Mucosa of stomach (tissue), 1 donor: ENCODE results near the gene DCLRE1C.
A peak's percentile ranks its signal among the peaks of the same experiment; 100 is the strongest.

ENCODE experiments used
- H3K27me3 ChIP-seq: one replicate; pipeline ENCODE4 v1.7.0; 2013; ENCODE audit warnings: mild to moderate bottlenecking, low read length; ENCODE audit not compliant: control insufficient read depth, insufficient read depth
- H3K36me3 ChIP-seq: one replicate; pipeline ENCODE4 v1.7.0; 2013; ENCODE audit warnings: low read length; ENCODE audit not compliant: control insufficient read depth, insufficient read depth
- H3K4me1 ChIP-seq: one replicate; pipeline ENCODE4 v1.7.0; 2013; ENCODE audit warnings: mild to moderate bottlenecking, low read length; ENCODE audit not compliant: control insufficient read depth, insufficient read depth
- H3K4me3 ChIP-seq: one replicate; pipeline ENCODE4 v1.7.0; 2013; ENCODE audit warnings: low read length
- H3K9ac ChIP-seq: one replicate; pipeline ENCODE4 v1.7.0; 2013; ENCODE audit warnings: mild to moderate bottlenecking, low read length, moderate library complexity
- H3K9me3 ChIP-seq: one replicate; pipeline ENCODE4 v1.7.0; 2013; ENCODE audit warnings: mild to moderate bottlenecking, low read length, moderate library complexity; ENCODE audit not compliant: control insufficient read depth
- donor health status: Pancreatic carcinoma.

The DCLRE1C gene

DNA sequence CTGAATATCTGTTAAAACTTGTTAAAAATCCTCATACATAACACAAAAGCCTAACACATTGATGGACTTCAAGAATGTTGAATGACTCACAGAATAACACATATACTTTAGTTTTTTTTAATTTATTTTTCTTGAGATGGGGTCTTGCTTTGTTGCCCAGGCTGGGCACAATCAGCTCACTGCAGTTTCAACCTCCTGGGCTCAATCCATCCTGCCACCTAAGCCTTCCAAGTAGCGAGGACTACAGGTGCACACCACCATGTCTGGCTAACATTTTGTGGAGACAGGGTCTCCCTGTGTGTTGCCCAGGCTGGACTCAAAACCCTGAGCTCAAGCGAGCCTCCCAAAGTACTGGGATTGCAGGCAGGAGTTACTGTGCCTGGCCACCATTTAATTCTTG is 47.1 kb downstream of the DCLRE1C start:
- Histone ChIP-seq H3K9me3 (no peaks in the 10 kb centered on the region), H3K27me3 (no peaks in the 10 kb centered on the region), H3K4me1 (no peaks in the 10 kb centered on the region), H3K9ac (no peak overlapping the region), H3K36me3 (peaks cover 7% of the 10 kb centered on the region), H3K4me3 (no peak overlapping the region)

DNA sequence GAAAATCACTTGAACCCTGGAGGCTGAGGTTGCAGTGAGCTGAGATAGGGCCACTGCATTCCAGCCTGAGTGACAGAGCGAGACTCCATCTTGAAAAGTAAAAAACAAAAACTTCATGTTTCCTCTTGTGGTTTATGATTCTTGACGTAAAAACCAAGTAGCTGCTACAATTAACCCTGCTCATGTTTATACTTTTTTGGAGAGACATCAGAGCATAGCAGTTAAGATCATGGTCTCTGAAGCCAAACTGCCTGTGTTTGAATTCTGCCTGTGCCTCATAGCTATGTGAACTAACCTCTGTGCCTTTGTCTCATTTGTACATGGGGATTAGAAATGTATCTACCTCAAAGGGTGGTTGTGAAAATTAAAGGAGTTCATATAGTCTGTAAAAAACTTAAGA is 48.0 kb downstream of the DCLRE1C start:
- H3K4me3 ChIP-seq = no peak overlapping the region
- no peak overlapping the region for H3K9ac ChIP-seq
- H3K9me3 ChIP-seq = no peaks in the 10 kb centered on the region
- no peaks in the 10 kb centered on the region for H3K27me3 ChIP-seq
- peaks cover 7% of the 10 kb centered on the region for H3K36me3 ChIP-seq
- no peaks in the 10 kb centered on the region for H3K4me1 ChIP-seq

DNA sequence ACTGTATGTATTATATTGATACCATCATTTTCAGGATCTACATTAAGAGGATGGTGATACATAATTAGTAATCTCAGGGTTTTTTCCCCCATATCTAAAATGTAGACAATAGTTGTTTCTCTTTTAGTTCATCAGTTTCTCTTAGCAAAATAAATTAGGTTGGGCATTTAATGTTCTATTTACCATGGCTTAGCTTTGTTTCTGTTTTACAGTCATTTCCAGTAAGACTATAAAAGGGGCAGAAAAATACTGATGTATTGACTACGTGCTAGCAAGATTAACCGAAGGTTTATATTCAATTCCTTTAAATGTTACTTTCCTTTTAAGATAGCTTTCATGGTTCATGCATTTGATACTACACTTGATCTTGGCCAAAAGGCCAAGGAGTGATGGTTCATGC is 49.0 kb downstream of the DCLRE1C start:
- Histone ChIP-seq H3K4me1 (no peaks in the 10 kb centered on the region), H3K9me3 (no peaks in the 10 kb centered on the region), H3K4me3 (no peak overlapping the region), H3K27me3 (no peaks in the 10 kb centered on the region), H3K36me3 (peaks cover 7% of the 10 kb centered on the region), H3K9ac (no peak overlapping the region)

DNA sequence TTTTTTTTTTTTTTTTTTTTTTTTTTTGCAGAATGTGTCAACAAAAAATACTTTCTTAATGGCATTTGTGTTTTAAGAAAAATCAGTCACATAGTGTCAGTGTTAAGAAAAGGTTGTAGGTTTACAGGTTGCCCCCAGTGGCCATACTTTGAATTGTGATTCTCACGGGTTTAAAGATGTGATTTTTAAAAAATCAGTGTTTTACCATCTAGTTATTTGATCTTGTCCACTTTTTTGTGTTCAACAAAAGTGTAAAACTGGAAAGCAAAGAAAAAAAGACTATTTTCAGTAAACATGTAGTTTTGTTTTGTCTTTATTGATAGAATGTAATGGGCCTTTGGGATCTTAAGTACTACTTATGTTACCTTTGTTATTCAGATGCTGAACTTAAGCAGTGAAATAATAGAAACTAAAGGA is 49.6 kb downstream of the DCLRE1C start:
- Histone ChIP-seq H3K9me3 (no peaks in the 10 kb centered on the region), H3K9ac (no peak overlapping the region), H3K36me3 (peaks cover 7% of the 10 kb centered on the region), H3K4me1 (no peaks in the 10 kb centered on the region), H3K27me3 (no peaks in the 10 kb centered on the region), H3K4me3 (no peak overlapping the region)

DNA sequence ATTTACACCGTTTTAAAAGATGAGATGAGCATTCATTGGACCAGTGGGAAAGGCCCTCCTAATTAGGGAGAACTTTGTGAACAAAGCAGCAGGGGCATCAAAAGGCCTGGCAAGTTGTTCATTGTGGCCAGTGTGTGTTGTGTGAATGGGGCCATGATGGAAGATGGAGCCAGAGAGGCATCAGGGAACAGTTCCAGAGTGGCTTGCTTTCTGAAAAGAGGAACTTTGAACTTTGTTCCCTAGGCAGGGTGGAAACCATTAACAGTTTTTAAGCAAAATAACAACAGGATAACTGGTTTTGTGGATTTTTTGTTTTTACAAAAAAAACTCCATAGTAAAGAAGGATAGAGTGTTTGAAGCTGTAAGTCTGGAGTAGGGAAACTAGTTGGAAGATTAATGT is 62.7 kb downstream of the DCLRE1C start:
- H3K4me3 ChIP-seq = no peak overlapping the region
- no peaks in the 10 kb centered on the region for H3K9me3 ChIP-seq
- H3K27me3 ChIP-seq = no peaks in the 10 kb centered on the region
- no peaks in the 10 kb centered on the region for H3K36me3 ChIP-seq
- H3K4me1 ChIP-seq = no peaks in the 10 kb centered on the region
- no peak overlapping the region for H3K9ac ChIP-seq

DNA sequence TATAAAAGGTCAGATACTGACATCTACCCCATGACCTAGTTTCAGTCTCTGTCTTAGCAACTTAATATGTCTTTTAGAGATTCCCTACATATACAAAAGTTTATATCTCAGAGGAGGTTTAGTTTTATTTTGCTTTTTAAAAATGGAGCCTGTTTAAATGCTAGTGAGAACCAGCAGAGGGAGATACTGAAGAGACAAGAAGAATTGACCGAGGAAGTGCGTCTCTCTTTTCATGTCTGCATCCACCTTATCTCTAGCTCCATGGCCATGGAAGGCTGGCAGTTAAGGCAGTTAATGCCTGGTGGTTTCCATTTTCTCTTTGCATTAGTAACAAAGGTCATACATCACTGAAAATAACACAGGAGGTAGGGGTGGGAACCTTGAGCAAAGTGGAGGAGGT is 64.6 kb downstream of the DCLRE1C start:
- Histone ChIP-seq H3K27me3 (no peaks in the 10 kb centered on the region), H3K36me3 (no peaks in the 10 kb centered on the region), H3K4me3 (no peak overlapping the region), H3K9ac (no peak overlapping the region), H3K9me3 (no peaks in the 10 kb centered on the region), H3K4me1 (no peaks in the 10 kb centered on the region)

DNA sequence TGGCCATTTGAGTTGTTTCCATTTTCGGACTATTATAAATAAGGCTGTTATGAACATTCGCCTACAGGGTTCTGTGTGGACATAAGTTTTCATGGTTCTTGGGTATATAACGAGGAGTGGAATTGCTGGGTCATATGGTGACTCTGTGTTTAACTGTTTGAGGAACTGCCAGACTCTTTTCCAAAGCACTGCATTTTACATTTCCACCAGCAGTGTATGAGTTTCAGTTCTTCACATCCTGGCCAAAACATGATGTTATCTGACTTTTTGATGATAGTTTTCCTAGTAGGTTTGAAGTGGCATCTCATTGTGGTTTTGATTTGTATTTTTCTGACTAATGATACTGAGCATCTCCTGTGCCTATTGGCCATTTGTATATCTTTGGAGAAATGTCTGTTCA is 69.8 kb downstream of the DCLRE1C start:
- Histone ChIP-seq H3K36me3 (no peaks in the 10 kb centered on the region), H3K9me3 (no peaks in the 10 kb centered on the region), H3K9ac (no peak overlapping the region)

DNA sequence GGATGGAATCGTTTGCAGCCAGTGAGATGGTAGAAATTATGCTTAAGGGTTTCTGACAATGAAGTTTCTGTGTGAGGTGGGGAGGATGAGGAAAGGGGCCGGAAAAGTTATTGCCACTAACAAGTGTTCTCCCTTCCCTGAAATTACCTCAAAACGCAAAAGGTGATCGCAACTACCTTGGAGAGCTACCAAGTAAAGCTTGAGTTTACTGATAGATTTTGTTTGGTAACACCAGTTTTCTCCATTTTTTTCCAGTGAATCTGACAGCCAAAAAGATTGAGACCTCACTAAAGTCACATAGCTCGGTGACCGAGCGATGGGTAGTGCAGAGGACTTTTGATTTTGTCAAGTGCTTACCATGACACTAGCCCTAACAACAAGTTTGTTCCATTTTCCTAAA is 73.7 kb downstream of the DCLRE1C start:
- Histone ChIP-seq H3K9me3 (no peaks in the 10 kb centered on the region), H3K36me3 (no peaks in the 10 kb centered on the region), H3K9ac (peak overlapping the region; percentile 66), H3K4me1 (peaks cover 8% of the 10 kb centered on the region), H3K27me3 (no peaks in the 10 kb centered on the region), H3K4me3 (no peak overlapping the region)

More for the DNA sequence above, 69.8 kb downstream of the DCLRE1C start:
- no peaks in the 10 kb centered on the region for H3K27me3 ChIP-seq
- peaks cover 8% of the 10 kb centered on the region for H3K4me1 ChIP-seq
- no peak overlapping the region for H3K4me3 ChIP-seq

DNA sequence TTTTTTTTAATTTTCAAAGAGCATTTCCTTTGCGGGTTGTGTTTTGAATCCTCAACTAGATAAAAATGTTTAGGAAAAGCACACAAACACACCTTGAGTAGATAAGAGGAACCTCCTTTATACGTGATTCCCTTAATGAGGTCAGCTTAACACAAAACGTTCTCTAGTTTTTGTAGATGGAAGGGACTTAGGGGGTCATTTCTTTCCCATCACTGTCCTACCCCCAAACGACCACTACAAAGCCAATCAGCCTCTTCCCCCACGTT is 74.0 kb downstream of the DCLRE1C start:
- Histone ChIP-seq H3K9me3 (no peaks in the 10 kb centered on the region), H3K27me3 (no peaks in the 10 kb centered on the region), H3K36me3 (no peaks in the 10 kb centered on the region), H3K4me3 (peak overlapping the region; percentile 42), H3K9ac (peak overlapping the region; percentile 66), H3K4me1 (peaks cover 8% of the 10 kb centered on the region)

DNA sequence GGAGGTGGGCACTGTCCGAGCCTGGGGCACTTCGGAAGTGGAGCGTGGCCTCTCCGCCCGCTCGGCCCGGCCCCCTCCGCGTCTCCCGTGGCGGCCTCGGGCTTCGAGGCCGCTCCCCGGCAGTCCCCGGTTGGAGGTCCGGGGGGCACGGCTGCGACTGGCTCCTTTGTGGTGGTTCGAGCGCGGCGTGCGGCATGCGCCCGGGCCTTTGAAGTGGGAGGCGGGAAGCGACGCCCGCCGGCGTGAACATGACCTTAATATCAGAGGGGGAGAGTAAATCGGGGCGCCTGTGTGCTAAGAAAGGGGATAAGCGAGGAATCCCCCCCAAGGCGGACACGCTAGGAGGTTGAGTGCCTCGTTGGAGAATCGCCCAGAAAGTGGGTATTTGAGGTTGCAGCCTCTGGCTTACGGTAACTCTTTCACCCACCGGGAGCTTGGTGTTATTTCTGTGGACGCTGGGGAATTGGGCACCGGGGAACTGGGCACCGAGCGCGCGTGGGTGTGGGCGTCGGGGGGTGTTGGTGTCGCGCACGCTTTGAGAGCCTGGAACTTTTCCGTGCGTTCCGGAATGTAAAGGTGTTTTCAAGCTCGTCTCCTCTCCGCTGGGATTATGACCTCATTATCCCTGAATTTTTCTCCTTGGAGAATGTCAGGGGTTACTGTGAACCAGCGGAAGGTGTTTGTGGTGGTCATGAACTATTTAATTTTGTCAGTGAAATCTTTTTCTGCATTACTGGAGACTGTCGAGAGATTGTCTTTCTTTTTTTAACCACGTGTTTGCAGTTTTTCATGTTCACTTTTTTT is 74.6 kb downstream of the DCLRE1C start:
- Histone ChIP-seq H3K4me3 (peak overlapping the region; percentile 42), H3K4me1 (peaks cover 8% of the 10 kb centered on the region), H3K9ac (peak overlapping the region; percentile 66), H3K36me3 (no peaks in the 10 kb centered on the region), H3K27me3 (no peaks in the 10 kb centered on the region), H3K9me3 (no peaks in the 10 kb centered on the region)

DNA sequence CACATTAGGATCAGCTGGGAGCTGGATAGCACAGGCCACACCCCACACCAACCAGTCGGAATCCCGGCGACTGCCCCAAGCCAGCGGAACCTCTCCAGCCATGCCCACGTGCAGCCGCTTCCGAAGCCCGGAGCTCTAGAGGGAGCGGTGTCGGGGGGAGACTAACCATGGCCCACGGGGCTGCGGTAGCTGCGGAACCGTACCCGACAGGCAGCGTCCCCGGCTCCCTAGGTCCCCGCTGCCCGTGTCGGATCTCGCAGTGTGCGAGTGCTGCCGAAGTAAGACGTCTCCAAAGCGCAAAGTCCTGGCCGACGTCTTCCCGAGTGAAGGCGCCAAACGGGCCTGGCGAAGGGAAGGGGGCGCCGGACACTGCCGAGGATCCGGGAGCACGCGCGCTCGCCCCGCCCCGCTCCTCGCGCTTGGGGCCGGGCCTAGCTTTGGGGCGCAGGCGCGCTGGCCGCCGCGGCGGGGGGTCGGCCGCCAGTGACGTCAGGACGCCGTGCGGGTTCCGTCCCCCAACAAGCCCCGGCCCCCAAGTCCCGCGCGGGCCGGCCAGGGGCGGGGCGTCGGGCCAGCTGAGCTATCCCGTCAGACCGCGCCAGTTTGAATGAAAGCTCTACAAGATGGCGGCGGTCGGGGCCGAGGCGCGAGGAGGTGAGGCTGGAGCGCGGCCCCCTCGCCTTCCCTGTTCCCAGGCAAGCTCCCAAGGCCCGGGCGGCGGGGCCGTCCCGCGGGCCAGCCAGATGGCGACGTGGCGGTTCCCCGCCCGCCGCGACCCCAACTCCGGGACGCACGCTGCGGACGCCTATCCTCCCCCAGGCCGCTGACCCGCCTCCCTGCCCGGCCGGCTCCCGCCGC is 75.4 kb downstream of the DCLRE1C start, which contains the start of gene SUV39H2:
TSS of gene SUV39H2 (plus strand) at position 601 of the 858 bp plus-strand sequence. CDS start at position 624, 23 bp downstream.
- H3K4me3 ChIP-seq = peak within 1 kb of the TSS; percentile 48
- no peaks in the 10 kb centered on the region for H3K9me3 ChIP-seq
- peaks cover 8% of the 10 kb centered on the region for H3K4me1 ChIP-seq
- peak within 1 kb of the TSS; percentile 79 for H3K9ac ChIP-seq
- H3K27me3 ChIP-seq = no peaks in the 10 kb centered on the region
- no peaks in the 10 kb centered on the region for H3K36me3 ChIP-seq

DNA sequence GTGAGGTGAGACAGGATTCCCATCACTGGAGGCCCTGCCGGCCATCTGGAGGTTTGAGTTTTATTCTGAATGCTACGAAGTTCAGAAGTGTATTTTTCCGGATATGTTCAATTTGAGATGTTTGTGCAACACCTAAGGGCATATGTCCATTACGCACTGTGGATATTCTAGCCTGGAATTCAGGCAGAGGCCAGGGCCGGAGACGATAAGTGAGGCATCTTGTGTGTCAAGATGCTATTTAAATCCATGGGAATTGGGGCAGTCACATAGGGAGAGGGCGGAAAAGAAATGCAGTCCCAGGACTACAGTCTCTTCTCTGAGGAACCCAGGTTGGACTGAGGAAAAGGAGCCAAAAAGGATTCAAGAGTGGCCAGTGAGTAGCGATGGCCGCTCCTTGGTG is 77.1 kb downstream of the DCLRE1C start:
- no peak overlapping the region for H3K4me3 ChIP-seq

More for the DNA sequence above, 77.1 kb downstream of the DCLRE1C start:
- H3K9me3 ChIP-seq = no peaks in the 10 kb centered on the region
- peaks cover 8% of the 10 kb centered on the region for H3K4me1 ChIP-seq
- H3K27me3 ChIP-seq = no peaks in the 10 kb centered on the region
- no peaks in the 10 kb centered on the region for H3K36me3 ChIP-seq
- H3K9ac ChIP-seq = no peak overlapping the region
